HEK293T (cell line): Measurements from ENCODE around the gene BRD7.

Experiments
- BHLHE40 ChIP-seq: fragments of 450-650 bp; IDR thresholded peaks from 2 replicates; pipeline ENCODE4 v1.6.1; 2016; ENCODE audit warnings: mild to moderate bottlenecking, moderate library complexity, borderline replicate concordance
- CTBP1 ChIP-seq: fragments of 450-650 bp; IDR thresholded peaks from 2 replicates; pipeline ENCODE4 v1.6.1; 2016; ENCODE audit warnings: borderline replicate concordance
- ELF4 ChIP-seq: fragments of 450-650 bp; IDR thresholded peaks from 2 replicates; pipeline ENCODE4 v1.6.1; 2017; ENCODE audit warnings: antibody characterized with exemption
- FOXA1 ChIP-seq: fragments of 450-650 bp; IDR thresholded peaks from 2 replicates; pipeline ENCODE4 v1.6.1; 2016; ENCODE audit warnings: mild to moderate bottlenecking
- FOXM1 ChIP-seq: fragments of 450-650 bp; IDR thresholded peaks from 2 replicates; pipeline ENCODE4 v1.6.1; 2017; ENCODE audit warnings: mild to moderate bottlenecking, borderline replicate concordance
- NFRKB ChIP-seq: fragments of 450-650 bp; IDR thresholded peaks from 2 replicates; pipeline ENCODE4 v1.6.1; 2016; ENCODE audit warnings: mild to moderate bottlenecking, moderate library complexity
- PKNOX1 ChIP-seq: fragments of 450-650 bp; IDR thresholded peaks from 2 replicates; pipeline ENCODE4 v1.6.1; 2016
- SP1 ChIP-seq: fragments of 450-650 bp; IDR thresholded peaks from 2 replicates; pipeline ENCODE4 v1.6.1; 2017
- TARDBP ChIP-seq: fragments of 450-650 bp; IDR thresholded peaks from 2 replicates; pipeline ENCODE4 v1.6.1; 2016
- ZNF384 ChIP-seq: fragments of 450-650 bp; IDR thresholded peaks from 2 replicates; pipeline ENCODE4 v1.6.1; 2016

DNA sequence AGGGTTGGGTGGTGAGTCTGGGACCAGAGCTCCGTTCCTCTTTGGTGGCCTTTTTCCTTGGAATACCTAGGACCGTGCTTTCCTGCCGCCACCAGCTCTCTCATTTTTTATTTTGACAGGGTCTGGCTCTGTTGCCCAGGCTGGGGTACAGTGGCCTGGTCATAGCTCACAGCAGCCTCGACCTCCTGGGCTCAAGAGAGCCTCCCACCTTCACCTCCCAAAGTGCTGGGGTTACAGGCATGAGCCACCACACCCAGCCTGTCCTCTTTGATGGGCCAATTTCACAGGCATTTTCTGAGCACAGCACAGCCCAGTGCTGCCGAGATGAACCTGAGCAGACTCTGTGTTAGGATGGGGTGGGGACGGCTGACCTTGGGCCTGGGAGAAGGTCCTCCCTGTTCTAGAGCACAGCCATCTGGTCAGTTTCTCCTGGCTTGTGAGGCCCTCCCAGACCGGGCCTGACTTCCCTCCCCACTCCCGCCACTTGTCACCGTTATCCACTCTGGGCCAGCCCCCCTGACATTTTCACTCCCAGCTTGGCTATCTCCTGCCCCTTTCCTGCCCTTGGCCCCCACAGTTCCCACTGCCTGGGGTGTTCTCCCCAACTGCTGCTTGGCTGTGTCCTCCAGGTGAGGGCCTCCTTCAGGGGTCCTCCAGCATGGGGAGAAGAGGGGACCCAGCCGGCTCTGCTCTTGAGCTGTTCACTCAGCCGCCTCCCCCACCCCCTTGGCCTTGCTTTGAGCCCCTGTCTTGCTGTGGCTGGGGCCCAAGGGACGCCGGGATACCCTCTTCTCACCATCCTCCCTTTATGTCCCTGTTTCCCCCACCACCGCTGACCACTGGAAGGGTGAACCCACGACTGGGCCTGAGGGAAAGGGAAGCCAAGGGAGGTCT is 97.4 kb downstream of the BRD7 start:
- TF ChIP-seq CTBP1 (no peak), NFRKB (no peak), ZNF384 (no peak), TARDBP (no peak), SP1 (no peak), BHLHE40 (no peak), FOXM1 (no peak), ELF4 (no peak), PKNOX1 (no peak), FOXA1 (no peak)
